HG03342 (cell line): Measurements from ENCODE around the gene TMEM63A.

ENCODE experiments used
- ATAC-seq: cut with Tn5 transposase; IDR thresholded peaks from one replicate; pipeline ENCODE4 v1.9.1; 2021; ENCODE audit warnings: mild to moderate bottlenecking, moderate library complexity; ENCODE audit not compliant: unreplicated experiment

Gene TMEM63A

DNA sequence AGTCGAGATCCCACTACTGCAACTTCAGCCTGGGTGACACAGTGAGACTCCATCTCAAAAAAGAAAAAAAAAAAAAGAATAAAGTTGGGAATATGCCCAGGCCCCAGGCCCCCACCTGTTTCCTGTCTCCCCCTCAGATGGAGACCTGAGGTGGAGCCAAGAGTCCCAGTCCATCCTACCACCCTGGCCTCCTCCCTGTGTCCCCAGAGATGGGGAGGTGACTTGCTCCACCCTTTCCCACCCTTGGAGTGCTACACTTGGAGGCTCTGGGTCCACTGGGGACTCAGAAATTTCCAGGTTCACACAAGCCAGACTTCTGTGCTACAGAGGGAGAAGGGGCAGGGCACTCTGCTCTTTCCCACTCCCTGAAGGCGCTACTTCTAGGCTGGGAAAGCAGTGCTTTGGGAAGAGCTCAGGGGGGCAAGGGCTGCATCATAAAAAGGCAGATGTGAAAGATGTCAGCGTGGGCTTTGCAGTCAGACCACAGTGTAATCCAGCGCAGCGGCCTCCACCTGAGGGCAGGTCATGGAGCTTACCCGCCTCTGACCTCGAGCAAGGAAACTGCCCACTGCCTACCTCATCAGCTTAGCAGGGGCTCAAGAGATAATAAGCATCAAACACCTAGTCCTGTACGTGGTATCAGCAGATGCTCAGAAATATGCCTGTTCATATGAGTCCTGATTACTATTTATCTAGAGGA lies 13.4 kb downstream of the TMEM63A start:
- ATAC-seq, result no peak

DNA sequence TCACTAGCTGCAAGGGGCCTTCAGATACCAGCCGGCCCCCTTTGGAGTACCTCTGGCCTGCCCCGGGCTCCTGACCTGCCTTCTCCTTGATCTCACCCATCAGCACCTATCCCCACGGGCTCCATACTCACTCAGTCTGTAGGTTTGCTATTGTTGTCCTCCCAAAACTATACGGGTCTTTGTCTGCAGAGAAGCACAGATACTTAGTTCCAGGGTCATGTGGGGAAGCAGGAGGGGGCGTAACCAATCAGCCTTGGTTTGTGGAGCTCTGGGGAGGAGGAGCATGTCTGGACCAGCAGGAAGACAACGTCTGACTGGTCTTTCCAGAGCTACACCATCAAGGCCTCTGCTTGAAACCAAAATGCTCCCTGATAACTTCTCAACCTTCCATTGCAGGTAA lies 15.2 kb downstream of the TMEM63A start:
- ATAC-seq, result no peak

GRCh38 chr1:225866061-225866837 lies 15.9 kb downstream of the TMEM63A start:
- ATAC-seq, result peak; percentile 74

GRCh38 chr1:225865514-225865913 lies 16.7 kb downstream of the TMEM63A start:
- ATAC-seq, result no peak

DNA sequence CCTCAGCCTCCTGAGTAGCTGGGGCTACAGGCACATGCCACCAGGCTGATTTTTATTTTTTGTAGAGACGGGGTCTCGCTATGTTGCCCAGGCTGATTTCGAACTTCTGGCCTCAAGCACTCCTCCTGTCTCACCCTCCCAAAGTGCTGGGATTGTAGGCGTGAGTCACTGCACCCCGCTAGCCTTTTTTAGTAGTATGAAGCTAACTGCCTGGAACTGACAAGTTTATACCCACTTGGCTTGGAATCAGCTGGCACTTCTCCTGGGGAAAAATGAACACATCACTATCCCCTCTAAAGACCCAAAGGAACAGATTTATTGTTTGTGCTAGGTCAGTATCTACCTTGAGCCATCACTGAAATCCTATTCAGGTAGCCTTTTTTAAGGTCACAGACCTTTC lies 19.0 kb downstream of the TMEM63A start:
- ATAC-seq, result no peak

- no peak for ATAC-seq
These were observed 19.6 kb downstream of the TMEM63A start for GRCh38 chr1:225862581-225862950.

DNA sequence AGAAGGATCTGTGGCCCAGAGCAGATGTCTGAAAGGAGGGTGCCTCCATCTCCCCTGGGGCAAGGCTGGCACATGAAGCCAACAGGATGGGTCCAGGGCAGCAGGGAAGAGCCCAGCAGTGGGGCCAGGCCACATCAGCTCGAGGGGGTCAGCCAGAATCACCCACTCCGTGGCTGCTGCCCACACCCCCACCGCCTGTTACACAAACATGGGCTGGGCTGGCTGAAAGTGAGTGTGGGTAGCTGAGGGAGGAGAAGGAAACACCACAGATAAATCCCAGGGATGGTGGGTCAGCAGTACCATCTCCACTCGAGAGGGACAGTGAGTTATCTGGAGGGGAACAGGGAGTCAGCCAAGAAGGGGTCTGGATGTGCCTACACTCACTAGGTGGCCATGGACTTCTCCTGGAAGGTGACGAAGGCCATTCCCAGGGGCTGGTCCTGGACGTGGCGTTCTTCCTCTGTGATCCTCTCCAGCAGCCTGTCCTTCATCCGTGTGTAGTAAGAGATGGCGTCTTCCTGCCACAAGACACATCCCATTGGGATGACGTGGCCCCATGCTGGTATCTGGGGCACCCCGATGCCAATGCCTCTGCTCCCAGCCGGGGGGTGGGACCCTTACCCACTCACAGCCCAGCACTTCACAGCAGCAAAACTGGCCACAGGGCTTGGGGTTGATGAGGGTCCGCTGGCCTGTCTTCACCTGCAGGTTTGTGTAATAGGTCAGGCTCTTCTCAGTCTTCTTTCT lies 20.2 kb downstream of the TMEM63A start:
- no peak for ATAC-seq

DNA sequence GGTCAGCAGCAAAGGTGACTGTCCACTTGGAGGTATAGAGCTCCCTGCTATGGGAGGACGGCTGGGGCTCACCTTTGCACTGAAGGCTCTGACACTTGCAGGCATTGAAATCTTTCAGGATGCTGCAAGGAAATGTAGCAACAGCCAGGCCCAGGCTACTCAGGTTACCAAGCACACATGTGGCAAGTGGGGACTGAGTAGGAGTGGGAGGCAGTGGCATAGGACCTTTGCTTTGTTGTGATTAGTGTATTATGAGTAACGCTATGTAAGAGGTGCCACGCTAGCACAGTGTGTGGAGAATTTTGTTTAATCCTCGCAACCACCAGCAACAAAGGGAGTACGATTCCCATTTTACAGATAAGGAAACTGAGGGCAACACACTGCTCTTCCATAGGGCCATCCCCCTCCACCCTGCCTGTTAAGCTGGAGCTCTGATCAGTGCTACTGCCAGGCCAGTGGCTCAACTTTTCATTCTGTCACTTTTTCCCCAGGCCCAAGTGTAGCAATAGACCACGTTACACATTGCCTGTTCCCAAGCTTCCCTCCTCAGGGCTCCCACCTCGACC lies 21.2 kb downstream of the TMEM63A start:
- ATAC-seq, result no peak

DNA sequence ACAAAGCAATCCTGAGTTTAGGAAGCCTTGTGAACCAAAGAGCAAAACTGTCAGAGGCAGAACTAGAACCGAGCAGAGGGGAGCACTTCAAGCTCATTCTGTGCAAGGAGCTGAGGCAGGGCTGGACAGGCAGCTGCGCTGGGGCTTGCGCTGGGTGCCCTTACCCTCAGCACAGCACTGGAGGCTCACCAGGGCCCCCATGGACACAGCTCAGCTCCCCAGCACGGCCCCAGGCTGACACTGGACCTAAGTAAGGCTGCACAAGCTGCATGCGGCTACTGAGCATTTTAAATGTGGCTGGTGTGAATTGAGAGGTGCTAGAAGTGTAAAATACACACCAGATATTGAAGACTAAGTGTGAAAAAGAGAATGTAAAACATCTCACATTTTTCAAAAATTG lies 22.1 kb downstream of the TMEM63A start:
- ATAC-seq, result no peak

GRCh38 chr1:225859151-225859550 lies 23.0 kb downstream of the TMEM63A start:
- no peak for ATAC-seq

DNA sequence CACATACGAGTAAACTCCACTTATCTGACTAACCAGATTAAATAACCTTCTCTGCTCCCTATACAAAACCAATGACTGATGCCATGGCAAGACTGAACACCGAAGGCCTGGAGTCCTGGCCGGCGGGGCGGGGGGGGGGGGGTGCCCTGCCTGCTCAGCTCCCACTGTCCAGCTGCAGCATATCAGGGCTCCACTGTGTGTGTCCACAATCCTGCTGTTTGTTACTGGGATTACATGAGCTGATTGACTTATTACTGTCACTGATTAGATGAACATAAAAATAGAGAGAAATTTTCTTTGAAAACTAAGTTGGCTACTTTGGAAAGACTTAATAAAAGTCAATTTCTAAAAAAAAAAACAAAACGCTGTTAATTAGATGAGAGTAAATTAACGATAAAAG lies 24.9 kb downstream of the TMEM63A start:
- no peak for ATAC-seq

- ATAC-seq, result no peak
These were observed 26.5 kb downstream of the TMEM63A start for GRCh38 chr1:225855503-225856300.

GRCh38 chr1:225853441-225853840 lies 28.7 kb downstream of the TMEM63A start:
- ATAC-seq, result no peak

DNA sequence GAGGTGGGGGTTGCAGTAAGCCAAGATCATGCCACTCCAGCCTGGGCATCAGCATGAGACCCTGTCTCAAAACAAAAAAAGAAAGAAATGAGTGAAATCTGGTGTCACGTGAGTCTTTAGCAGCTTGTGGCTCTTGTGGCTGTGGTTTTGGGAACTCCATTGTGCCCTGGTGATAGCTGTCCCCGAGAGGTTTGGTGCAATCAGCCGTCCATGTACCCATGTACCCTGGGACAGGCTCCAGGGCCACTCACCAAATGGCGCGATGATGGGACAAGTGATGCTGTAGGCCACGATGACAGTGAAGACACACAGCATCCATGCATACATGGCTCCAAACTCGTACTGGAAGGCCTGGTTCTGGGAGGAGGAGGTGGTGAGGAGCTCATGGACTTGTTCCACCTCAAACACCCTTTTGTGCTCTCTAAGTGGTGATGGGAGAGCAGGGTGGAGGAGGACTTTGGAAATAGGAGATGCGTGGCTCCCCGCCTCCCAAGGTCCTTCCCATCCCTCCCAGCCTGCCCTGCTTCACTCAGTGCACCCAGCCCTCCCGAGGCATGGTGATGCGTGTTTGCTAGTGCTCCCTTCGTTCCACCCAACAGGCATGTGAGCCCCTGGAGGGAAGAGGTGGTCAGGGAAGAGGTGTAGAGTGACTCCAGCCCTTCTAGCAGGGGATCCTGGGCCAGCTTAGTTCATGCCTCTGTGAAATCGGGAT lies 29.6 kb downstream of the TMEM63A start:
- no peak for ATAC-seq

DNA sequence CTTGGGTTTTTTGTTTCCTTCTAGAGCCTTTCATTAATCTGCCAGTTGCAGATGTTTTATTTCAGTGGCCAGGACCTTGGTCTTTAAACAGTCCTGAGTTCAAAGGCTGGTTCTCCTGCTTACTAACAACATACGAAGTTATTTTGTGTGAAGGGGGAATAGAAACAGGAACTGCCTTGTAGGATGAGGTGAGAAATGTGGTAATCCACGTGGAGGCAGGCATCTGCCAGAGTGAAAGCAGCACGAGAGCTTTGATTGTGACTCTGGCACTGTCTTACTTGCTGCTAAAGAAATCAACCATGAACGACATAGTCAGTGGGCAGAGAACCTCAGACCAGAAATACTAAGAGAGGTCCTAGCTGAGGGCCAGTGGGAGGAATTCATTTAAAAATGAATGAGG lies 30.4 kb downstream of the TMEM63A start:
- peak; percentile 62 for ATAC-seq

DNA sequence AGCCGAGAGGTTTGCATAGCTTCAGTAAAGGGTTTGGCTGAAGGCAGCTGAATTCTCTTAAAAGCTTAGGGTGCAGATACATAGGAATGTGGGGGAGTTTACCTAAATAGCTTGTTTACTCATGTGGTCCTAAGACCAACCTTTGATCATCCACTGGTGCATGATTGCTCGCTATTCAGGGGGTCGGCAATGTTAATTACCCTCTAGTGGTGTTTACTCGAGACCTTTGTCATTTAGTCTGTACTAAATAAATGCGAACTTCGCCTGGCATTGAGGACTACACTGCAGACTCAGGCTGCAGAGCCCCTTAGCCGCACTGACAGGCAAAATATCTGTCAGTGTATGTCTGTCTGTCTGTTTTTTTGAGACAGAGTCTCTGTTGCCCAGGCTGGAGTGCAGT lies 31.8 kb downstream of the TMEM63A start:
- no peak for ATAC-seq

DNA sequence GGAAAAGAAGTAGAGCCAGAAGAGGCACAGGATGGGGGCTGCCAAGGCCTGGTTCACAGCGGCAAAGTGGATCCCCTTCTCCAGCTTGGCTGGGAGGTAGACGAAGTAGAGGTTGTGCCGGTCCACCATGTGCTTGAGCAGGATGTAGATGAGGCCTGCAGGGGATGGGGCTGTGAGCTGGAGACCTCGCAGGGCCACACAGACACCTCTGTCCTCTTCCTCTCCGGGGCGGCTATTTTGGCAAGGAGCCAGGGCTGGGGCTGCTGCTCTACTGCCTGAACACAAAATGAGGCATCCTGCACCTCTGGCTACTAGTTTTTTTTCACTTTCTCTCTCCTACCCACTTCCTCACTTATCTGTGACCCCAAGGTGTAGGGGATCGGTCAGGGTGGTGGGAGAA lies 32.3 kb downstream of the TMEM63A start:
- no peak for ATAC-seq

DNA sequence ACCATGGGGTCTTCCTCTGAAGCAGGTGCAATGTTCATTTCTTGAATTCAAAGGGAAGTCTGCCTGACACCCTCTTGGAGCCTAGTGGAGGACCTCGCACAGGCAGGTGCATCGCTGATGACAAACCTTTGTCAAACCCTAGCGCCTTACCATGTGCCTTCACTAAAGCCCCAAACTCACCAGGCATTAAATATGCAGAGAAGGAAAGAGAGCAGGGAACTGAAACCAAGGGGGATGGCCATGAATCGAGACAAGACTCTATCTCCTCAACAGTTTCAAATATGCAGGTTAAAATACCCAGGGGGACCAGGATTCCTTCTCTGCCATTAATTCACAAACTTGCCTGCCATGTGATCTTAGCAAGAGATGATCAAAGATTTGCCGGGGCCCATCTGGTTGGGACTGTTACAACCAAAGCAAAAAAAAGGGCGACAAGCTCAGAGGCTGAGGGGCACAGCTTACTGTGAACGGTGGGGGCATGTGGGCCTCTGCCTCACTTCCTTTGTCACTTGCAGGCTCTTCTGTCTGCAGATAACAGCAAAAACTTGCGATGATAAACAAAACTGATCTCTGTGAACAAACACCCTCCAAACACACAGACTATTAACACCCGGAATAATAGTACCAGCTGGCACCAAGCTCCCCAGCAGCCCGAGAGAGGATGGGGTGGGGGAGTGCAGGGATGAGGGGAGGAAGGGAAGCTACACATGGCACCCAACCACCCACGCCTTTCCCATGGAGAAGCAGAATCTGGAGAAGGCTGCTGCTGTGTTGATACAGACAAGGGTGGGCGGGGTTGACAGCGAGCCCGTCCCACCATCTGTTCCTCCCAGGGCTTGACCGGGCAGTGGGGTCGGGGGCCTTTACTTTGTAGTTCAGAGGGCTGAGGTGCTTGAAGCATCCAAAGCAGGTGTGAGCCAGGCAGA lies 33.9 kb downstream of the TMEM63A start:
- peak; percentile 72 for ATAC-seq

DNA sequence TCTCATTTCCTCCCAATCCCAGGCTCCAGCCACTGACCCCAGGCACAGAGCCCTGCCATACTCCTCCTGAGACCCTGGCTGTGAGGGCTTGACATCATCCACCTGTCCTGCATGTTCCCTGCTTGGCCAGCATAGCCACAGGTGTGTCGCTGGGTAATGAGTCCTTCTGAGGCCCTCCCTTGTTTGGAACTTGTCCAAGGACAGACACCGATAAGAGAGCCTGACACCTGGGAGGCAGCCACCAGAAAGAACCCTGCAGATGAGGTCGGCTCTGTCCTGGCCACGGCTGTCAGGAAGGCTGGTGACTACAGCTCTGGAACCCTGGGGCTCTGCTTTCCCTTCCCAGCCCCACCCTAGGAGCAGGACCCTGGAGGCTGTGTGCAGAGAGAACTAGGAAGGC lies 34.6 kb downstream of the TMEM63A start:
- peak; percentile 1 for ATAC-seq
